ENCODE measurements around the gene RASL11B.

The RASL11B gene

DNA sequence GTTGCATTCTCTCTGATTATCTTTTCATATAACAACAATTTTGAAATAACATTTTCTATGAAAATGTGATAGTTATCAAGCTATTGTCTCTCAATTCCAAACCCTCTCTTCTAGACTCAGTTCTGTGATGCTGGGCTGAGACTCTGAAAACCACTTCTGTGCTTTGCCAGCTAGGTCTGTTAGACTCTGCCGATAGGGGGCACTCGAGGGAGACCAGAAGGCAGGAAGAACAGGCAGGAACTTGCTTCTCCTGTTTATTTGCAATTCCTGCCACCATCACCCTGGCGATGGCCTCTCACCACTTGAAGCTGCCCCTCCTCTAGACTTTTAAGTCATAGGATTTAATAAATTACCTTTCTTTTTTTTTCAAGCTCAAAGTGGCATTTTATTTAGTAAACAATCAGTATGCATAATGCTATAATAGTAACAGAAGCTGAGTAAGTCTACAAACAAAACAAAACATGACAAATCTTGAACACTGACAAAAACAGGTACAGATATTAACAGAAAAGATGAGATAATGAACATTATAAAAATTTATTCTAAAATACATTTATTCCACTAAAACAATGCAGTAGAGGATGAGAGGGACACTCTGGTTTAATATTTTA lies 49.7 kb downstream of the RASL11B start:
- ATAC-seq (replicated peaks; ENCODE audit: extremely low read depth, poor library complexity, severe bottlenecking), result no peak
- H3K4me1 Mint-ChIP-seq, result peaks cover 5% of the 10 kb centered on the region
- H3K9me3 Mint-ChIP-seq, result no peaks in the 10 kb centered on the region
- no peak overlapping the region for H3K4me3 Mint-ChIP-seq
- DNase-seq (ENCODE audit: low spot score in 2 of 2), result peak; percentile 33
- H3K27me3 Mint-ChIP-seq, result no peaks in the 10 kb centered on the region
- H3K27ac Mint-ChIP-seq (ENCODE audit: low read depth), result no peak overlapping the region
- no peaks in the 10 kb centered on the region for H3K36me3 Mint-ChIP-seq (ENCODE audit: insufficient read depth)

DNA sequence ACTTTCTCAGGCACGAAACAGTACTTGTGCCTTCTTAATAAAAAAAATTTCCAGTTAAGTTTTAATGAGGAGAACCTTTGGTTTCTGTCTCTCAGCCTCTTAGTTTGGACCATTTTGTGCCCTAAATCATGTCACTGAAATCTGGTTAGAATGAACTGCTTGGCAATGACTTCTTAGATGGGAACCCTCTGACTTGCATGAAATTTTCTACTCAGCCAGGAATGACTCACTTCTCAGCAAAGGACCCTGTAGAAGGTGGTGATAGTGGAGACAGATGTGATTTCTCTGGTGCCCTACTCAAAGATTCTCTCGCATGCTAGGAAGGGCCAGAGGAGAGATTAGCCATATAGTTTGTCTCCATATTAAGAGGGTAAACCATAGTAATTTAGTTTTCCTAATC lies 50.5 kb downstream of the RASL11B start:
- ATAC-seq (replicated peaks; ENCODE audit: extremely low read depth, poor library complexity, severe bottlenecking) (no peak), DNase-seq (ENCODE audit: low spot score in 2 of 2) (no peak)
- H3K4me3 Mint-ChIP-seq, result no peak overlapping the region
- no peaks in the 10 kb centered on the region for H3K27me3 Mint-ChIP-seq
- peaks cover 5% of the 10 kb centered on the region for H3K4me1 Mint-ChIP-seq
- H3K36me3 Mint-ChIP-seq (ENCODE audit: insufficient read depth), result no peaks in the 10 kb centered on the region
- no peak overlapping the region for H3K27ac Mint-ChIP-seq (ENCODE audit: low read depth)
- no peaks in the 10 kb centered on the region for H3K9me3 Mint-ChIP-seq

DNA sequence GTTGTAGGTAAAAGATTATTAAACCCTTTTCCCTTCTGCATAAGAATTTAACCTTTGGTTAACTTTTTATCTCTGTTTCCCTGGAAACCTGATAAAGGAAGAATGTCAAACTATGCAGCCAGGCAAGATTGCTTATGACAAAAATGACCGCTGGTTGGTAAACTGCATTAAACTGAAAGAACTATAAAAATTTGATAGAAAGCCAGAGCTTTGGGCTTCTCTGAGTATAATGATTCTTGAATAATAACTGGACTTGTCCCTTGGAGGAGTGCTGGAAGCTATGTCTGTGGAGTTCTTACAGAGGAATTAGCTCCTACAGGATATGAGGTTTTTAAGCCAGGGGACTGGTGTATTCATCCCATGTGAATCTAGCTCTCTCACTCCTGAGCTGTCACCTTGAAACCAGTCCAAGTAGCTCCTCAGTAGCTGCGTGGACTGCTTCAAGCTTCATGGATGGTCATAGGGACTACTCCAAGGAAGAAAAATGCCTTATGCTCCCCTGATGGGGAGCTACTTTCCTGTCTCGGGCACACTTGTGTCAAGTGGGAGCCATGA lies 52.0 kb downstream of the RASL11B start:
- Mint-ChIP-seq H3K4me3 (no peak overlapping the region), H3K36me3 (ENCODE audit: insufficient read depth) (no peaks in the 10 kb centered on the region), H3K27me3 (no peaks in the 10 kb centered on the region), H3K27ac (ENCODE audit: low read depth) (no peak overlapping the region), H3K9me3 (no peaks in the 10 kb centered on the region), H3K4me1 (peaks cover 5% of the 10 kb centered on the region)
- DNase-seq (ENCODE audit: low spot score in 2 of 2) (no peak), ATAC-seq (replicated peaks; ENCODE audit: extremely low read depth, poor library complexity, severe bottlenecking) (no peak)

DNA sequence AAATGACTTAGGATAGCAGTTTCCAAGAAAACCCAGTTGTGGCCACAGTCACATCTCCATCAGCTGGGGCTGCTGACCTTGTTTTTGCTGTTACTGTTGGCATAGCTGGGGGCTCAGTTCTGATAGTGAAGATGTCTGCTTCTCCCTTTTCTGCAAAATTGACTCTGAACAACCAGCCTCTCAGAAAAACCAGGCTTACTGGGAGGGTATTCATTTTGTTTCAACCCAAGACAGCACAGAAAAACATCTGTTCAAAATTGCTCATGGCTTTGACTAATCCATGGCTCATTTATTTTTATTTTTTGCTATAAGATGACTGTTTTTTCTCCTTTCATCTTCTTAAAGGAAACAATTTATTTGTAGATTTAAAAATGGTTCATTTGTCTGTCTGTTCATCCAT lies 53.1 kb downstream of the RASL11B start:
- Mint-ChIP-seq H3K4me1 (peaks cover 5% of the 10 kb centered on the region), H3K27ac (ENCODE audit: low read depth) (no peak overlapping the region), H3K4me3 (no peak overlapping the region), H3K9me3 (no peaks in the 10 kb centered on the region), H3K36me3 (ENCODE audit: insufficient read depth) (no peaks in the 10 kb centered on the region), H3K27me3 (no peaks in the 10 kb centered on the region)
- DNase-seq (ENCODE audit: low spot score in 2 of 2), result no peak
- ATAC-seq (replicated peaks; ENCODE audit: extremely low read depth, poor library complexity, severe bottlenecking), result no peak

DNA sequence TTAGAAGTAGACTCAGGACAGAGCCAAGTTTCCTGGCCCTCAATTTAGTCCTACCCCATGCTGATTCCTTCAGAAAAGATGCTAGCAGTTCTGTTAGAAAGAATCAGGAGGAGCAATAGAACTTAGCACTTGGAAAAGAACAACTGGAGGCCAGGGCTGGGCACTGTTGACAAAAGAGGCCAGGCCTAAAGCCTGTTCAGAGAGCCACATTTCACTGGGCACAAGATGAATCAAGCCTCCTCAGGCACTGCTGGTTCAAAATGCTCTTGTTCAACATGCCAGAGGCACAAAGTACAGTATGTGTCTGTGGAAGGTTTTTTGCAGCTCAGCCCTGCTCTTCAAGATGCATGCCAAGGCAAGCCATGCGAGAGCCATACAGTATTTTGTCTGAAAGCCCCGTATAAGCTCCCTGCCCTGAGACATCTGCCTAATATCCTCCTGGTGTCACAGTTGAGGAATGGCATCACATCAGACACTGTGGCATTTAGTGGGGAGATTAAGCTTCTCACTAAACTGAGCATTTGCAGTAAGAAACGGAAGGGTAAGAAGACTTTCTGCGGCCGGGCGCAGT lies 53.7 kb downstream of the RASL11B start:
- DNase-seq (ENCODE audit: low spot score in 2 of 2) (no peak), ATAC-seq (replicated peaks; ENCODE audit: extremely low read depth, poor library complexity, severe bottlenecking) (no peak)
- Mint-ChIP-seq H3K27ac (ENCODE audit: low read depth) (no peak overlapping the region), H3K4me1 (peaks cover 5% of the 10 kb centered on the region), H3K4me3 (no peak overlapping the region), H3K36me3 (ENCODE audit: insufficient read depth) (no peaks in the 10 kb centered on the region), H3K9me3 (no peaks in the 10 kb centered on the region), H3K27me3 (no peaks in the 10 kb centered on the region)

Data from central memory CD8-positive, alpha-beta T cell (primary cell).